GM19099 (cell line): ENCODE measurements around the gene GCGR.

Source experiments
- POLR2A ChIP-seq: IDR thresholded peaks from 3 replicates; pipeline ENCODE4 v1.6.1; 2011; ENCODE audit warnings: low read depth; ENCODE audit not compliant: insufficient read length; ENCODE audit errors: extremely low read depth

Gene GCGR

DNA sequence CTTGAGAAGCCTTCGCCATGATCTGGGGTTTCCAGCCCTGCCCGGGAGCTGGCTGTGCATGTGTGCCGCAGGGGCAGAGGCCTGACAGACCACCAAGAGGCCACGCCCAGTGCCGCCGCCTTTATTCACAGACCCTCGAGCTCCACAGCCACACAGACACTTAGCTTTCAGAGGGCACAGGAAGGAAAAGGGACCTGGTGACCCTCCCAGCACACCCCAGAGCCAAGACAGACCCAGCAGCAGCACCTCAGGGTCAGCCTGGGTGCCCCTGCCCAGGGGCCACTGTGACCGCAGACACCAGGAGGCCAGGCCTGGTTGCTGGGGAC, 18.3 kb downstream of the GCGR start:
- no peak for TF ChIP-seq POLR2A

DNA sequence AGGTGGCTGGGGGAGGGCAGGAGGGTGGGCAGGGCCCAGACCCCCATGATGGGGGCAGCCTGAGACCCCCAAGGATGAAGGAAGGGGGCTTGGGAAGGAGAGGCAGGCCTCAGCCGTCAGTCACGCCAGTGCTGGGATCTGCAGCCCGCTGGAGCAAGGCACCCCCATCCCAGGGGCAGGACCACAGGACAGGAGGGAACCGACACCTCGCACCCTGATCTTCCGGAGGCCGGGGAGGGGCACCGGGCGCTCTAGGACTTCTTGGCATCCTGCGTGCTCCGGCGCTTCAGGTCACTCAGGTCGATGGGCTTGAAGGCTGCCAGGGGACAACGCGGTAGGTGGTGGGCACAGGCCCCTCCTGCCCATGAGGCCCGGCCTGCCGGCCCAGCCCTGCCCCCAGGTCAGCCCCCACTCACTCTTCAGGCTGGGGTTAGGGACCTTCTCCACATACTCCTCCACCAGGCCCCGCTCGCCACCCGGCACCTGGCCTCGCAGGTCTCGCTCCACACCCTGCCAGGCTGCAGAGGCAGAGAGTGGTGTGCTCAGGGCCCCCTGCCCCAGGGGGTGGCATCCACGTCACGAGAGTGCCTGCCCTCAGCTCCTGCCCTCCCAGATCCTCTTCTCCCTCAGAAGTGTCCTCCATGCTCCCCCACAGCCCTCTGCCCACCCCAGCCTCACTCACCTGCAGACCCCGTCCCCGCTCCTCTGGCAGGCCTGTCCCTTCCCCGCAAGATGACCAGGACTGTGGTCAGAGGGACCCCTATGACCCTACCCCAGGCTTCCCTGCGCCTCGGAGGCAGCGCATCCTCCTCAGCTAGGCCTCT, 19.3 kb downstream of the GCGR start:
- TF ChIP-seq POLR2A = no peak

DNA sequence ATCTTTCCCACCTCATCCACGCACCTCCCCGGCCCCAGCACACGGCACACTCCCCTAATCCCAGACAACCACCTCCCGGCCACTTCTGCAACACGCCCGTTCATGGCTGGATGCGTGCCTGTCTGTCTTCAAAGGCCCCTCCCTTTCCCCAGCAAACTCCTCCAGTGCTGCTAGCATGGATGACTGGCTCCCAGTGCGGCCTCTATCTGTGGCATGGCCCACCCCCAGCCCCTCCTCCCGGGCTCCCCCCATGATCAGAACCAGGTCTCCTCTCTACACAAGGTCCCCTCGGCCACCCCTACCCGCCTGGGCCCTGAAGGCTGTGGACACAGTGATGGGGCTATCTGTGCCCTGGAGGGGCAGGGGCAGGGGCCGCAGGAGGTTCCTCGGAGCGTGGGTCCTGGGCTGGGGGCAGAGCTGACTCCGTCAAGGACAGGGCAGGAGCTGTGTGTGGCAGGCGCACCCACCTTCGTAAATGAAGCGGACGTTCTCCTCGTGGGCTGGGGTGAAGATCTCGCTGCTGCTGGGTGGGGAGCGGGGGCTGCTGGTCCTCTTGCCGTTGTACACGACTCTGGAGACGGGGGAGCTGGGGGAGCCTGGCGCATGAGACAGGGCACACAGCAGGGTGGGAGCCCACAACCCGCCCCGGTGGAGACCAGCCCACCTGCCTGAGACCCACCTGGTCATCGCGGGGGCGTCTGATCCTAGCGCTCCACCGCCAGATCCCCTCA, 20.0 kb downstream of the GCGR start:
- TF ChIP-seq POLR2A = no peak

DNA sequence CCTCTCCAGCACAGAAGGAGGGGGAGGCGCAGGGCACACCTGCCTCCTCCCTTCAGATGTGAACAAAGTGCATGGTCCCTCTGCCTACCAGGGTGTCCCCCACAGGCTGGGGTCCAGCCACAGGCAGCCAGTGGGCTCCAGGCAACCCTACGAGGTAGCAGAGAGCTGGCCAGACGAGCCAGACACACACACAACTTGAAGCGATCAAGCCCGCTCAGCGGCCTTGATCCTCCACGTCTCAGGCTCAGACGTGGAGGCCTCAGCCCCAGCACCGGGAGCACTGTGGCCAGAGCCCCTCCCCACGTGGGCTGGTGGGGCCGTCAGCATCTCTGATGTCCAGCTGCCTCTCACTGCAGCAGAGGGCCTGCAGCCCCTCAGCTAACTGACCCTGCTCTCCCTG, 20.6 kb downstream of the GCGR start:
- no peak for TF ChIP-seq POLR2A

DNA sequence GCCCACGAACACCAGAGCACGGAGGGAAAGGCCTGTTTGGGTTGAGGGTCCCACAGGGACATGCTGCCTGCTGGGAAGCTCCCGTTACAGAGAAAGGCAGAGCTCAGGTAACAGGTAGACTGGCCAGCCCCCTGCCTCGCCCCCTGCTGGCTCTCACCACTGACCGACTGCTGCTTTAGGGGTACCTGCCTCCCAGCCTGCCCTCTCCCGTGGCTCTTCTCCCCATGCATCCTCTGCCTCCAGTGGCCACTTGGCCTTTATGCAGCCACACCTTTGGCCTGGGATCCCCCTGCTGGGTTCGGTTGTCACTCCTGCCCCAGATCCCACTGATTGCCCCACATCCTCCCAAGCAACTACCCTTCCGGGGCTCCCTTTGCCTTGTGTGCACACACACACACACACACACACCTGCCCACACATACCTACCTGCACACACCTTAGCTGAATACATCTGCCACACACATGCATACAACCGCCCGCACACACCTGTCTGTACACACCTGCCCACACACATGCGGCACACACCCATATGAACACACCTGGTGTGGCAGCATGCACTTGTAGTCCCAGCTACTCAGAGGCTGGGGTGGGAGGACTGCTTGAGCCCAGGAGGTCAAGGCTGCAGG, 22.0 kb downstream of the GCGR start:
- TF ChIP-seq POLR2A = no peak

DNA sequence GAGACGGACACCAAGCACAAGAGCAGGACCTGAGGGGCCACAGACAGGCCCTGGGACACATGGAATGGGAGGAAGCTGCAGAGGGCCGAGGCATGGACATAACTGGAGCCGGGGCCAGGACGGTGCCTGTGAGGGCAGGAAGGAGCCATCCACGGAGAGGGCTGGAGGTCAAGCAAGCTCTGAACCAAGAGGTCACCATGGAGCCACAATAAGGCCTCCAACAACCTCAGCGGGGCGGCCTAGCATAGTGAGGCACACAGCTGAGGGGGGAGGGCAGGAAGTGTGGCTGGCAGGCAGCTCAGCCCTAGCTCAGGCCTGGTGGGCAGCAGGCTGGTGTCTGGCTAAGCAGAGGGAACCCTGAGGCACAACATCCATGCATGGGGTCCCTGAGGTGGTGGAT, 24.7 kb downstream of the GCGR start:
- no peak for TF ChIP-seq POLR2A

DNA sequence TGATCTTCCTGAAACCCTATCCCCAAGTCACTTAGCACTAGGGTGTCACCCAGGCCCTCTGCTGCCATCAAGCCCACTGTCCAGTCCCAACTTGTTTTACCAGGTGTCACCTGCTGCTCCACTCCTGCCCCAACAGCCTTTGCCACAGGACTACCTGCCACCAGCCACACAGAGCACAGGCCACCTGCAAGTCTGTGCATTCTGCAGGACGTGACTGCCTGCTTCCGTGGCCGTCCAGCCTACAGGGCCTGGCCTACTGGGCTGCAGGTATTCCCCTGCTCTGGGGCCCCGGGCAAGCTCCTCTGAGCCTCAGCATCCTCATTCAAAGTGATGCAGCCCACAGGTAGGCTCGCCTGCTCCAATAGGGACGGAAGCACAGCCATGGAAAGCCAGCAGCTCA, 25.9 kb downstream of the GCGR start:
- no peak for TF ChIP-seq POLR2A

DNA sequence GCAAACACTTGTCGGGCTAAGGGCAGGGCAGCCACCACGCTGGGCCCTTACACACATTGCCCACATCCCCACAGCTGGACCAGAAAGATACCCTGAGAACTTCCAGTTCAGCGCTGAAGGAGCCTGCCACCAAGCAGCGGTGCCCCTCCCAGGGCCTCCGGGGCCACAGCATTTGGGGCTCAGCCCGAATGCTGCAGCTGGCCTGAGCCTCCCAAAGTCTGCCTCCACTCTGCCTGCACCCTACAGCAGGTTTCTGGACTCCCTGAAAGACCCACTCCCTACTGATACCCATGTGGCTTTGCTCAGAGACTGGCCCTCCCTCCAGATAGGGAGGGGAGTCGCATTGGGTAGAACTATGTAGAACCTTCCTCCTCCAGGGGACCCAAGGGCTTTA, 27.6 kb downstream of the GCGR start:
- no peak for TF ChIP-seq POLR2A

DNA sequence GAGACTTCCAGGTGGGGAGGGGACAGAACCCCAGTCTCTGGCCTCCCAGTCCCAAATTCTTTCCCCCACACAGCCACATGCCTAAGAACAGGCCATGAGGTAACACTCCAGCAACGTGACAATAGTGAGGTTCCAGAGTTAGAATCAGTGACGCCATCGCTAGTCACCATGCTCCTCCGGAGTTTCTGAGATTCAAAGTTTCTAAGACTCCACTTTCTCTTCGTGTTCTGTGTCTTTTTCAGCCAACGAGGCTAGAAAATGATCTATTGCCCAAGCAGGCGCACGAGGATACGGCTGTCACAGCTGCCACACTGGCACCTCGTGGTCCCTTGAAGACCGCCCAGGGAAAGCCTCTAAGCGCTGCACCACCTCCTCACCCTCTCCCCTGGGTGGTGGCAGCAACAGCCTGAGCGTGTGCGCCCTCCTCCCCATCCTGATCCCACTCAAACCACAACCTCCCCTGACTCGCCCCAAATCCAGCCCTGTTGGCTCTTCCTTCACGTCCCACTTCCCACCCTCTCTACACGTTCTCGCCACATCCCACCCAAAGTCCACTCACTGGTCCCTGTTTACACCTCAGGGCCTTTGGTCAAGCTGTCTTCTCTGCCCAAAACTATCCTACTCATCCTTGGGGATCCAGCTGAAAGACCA, 28.1 kb downstream of the GCGR start:
- TF ChIP-seq POLR2A = peak; percentile 9

DNA sequence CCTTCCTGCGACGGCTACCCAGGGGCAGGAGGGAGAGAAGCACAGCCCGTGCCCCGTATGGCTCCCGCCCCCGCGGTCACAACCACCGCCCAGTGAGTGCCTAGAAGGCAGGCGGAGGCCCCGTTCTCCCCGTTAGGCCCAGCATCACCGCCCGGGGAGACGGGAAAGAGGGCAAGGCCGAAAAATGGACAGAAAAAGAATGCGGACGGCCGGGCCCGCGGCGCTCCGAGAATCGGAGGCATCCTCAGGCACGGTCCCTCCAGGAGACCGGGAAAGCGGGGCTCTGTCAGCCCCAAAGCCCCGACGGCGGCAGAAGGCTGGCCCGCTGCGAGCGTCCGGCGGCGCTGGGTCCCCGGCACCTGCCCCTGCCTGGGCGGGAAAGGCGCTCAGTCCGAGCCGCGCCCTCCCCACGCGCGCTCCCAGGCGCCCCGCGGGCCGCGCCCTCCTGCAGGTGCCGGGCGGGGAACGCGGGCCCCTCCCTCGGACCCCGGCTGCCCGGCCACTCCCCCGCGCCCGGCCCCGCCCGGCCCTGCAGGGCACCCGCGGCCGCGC, 28.7 kb downstream of the GCGR start:
- TF ChIP-seq POLR2A = no peak

DNA sequence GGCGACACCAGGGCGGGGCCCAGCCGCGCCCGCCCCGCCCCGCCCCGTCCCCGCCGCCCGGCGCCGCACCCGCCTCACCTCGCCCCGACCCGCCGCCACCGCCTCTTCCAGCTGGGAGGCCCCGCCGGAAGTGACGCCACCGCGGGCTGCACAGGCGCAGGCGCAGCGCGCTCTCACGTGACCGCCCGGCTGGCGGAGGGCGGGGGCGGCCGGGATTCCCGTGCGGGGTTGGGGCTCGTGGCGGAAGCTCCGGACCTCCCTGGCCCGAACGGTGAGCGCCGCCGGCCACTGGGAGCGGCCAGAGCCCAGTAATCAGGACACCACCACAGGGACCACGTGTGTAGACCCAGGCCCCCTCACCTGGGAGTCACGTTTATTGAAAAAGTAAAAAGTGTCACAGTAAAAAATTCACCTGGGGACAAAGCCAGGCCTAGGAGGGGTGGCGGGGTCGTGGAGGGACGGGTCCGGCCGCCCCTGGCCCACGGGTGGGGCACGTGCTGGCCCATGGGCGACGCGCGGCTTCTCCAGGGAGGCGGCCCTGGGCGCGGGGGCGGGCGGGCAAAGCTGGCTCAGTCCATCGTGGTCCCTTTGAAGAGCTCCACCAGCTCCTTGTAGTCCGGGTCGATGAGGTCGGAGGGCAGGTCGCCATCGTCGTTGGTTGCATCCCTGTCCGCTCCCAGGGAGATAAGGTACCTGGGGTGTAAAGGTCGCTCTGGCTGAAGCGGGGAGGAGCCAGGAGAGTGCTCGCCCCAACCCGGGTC, 29.4 kb downstream of the GCGR start, which contains the start of gene MCRIP1:
TSS of gene MCRIP1 (minus strand) at position 132 of the 761 bp plus-strand sequence. CDS start 8,785 bp downstream, outside the sequence.
- peak; percentile 85 for TF ChIP-seq POLR2A

DNA sequence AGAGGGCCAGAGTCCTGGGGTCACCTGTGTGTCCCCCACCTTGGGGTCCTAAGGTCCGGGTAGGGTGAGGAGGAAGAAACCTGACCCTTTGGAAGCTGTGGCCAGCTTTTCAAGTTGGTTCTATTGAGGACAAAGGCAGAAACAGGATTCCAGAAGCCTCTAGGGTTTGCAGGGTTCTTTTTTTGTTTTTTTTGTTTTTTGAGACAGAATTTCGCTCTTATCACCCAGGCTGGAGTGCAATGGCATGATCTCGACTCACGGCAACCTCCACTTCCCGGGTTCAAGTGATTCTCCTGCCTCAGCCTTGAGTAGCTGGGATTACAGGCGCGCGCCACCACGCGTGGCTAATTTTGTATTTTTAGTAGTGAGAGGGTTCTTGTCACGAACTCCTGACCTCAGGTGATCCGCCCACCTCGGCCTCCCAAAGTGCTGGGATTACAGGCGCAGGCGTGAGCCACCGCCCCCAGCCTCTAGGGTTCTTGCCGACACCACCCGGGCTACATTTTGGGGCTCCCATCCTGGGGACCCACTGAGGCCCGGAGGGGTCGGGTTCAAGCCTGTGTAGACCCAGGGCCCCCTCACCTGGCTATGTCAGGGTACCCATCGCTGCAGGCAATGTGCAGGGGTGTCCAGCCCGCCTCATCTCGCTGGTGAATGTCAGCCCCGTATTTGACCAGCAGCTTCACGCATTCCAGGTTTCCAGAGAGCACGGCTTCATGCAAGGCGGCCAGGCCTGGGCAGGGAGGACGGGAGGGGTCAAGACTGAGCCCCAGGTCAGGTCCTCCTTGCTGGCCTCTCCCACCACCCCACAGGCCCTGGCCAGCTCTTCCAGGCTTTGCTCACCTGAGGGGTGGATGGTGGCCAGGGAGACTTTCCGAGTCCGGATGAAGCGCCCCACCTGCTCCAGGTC, 30.2 kb downstream of the GCGR start:
- TF ChIP-seq POLR2A = no peak

DNA sequence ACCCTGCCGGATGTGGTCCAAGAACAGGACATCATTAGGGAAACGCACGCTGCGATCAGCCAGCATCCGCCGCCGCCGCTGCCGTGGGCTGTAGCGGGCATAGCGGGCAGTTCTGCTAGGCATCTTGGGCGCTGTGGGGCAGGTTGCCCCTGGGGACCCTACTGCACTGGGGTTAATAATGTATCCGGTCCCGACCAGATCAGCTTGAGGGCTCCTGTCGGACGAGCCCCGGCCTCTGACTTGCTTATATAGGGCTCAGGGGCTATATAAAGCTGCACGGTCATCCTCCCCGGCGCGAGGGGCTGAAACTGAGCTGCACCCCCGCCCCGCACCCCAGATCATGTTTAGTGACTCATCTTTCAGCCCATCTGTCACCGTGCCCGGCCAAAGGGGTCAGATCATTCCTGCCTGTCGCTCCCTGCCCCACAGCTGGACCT, 30.9 kb downstream of the GCGR start, which contains the start of gene PPP1R27:
TSS of gene PPP1R27 (minus strand) at position 220 of the 437 bp plus-strand sequence. CDS start at position 123, 97 bp downstream.
- no peak for TF ChIP-seq POLR2A
